ENCODE results near the gene TAS2R39.

GRCh38 chr7:143230602-143231457, 47.6 kb downstream of the TAS2R39 start:
- no peak for TF ChIP-seq CTCF (IDR thresholded peaks at IDR 0.05)
- no peak for TF ChIP-seq POLR2A (IDR thresholded peaks at IDR 0.05)

Measured in right lobe of liver (tissue), 4 donors.